HG03196 (cell line): Measurements from ENCODE around the gene ATP5MC2.
"Not testable (repeated sequence)": the region's sequence is repeated elsewhere in the genome, so short reads cannot be mapped to it uniquely, and the experiment has no call there.

Experiments
- ATAC-seq: cut with Tn5 transposase; IDR thresholded peaks from one replicate; pipeline ENCODE4 v1.9.1; 2021; ENCODE audit not compliant: unreplicated experiment

Gene ATP5MC2

DNA sequence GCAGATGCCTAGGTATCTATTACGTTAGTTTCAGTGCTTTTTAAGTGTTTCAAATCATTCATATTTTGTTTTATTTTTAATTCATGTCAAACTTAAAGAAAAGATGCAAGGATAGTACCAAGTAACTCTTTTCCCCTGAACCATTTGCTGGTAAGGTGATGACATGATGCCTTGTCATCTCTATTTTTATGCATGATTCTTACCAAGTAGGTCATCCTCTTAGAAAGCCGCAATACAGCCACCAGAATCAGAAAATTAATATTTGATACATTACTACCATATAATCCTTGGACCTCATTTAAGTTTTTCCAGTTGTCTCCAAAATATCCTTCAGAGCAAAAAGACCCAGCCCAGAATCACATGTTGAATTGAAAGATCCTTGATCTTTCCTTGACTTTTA, 22.3 kb downstream of the ATP5MC2 start:
- no peak for ATAC-seq

GRCh38 chr12:53652366-53652765, 23.5 kb downstream of the ATP5MC2 start:
- no peak for ATAC-seq

GRCh38 chr12:53651737-53652136, 24.1 kb downstream of the ATP5MC2 start:
- no peak for ATAC-seq

- not testable (repeated sequence) for ATAC-seq
These were observed 29.6 kb downstream of the ATP5MC2 start for GRCh38 chr12:53646300-53646699.

DNA sequence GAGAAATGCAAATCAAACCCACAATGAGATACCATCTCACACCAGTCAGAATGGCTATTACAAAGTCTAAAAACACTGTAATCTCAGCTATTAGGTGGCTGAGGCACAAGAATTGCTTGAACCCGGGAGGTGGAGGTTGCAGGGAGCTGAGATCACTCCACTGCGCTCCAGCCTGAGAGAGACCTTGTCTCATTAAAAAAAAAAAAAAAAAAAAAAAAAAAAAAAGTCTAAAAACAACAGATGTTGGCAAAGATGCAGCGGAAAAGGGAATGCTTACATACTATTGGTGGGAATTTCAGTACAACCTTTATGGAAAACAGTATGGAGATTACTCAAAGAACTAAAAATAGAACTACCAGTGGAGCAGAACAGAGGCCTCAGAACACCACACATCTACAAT, 30.7 kb downstream of the ATP5MC2 start:
- ATAC-seq, result no peak

- ATAC-seq, result no peak
These were observed 31.8 kb downstream of the ATP5MC2 start for GRCh38 chr12:53644133-53644532.

DNA sequence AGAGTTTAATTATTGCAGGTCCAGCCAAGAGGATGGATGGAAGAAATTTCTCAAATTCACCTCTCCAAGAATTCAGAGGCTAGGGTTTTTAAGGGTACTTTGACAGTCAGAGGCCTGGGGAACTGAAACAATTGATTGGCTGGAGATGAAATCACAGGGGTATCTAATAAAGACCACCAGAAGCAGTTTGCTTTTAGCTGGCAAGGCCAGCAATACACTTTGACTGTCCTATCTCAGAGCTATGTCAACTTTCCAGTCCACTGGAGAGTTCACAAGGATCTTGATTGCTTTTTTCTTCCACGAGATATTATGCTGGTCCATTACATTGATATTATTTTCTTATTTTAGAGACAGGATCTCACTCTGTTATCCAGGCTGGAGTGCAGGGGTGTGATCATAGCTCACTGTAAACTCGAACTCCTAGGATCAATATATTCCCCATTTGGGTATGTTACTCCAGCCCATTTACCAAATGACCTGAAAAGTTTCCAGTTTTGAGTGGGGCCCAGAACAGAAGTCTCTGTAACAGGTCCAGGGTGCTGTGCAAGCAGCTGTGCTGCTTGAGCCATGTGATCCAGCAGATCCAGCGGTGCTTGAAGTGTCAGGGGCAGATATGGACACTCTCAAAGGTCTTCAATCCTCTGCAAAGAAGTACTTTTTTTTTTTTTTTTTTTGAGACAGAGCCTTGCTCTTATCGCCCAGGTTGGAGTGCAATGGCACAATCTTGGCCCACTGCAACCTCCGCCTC, 32.5 kb downstream of the ATP5MC2 start:
- no peak for ATAC-seq

- no peak for ATAC-seq
These were observed 37.8 kb downstream of the ATP5MC2 start for GRCh38 chr12:53638057-53638456.

DNA sequence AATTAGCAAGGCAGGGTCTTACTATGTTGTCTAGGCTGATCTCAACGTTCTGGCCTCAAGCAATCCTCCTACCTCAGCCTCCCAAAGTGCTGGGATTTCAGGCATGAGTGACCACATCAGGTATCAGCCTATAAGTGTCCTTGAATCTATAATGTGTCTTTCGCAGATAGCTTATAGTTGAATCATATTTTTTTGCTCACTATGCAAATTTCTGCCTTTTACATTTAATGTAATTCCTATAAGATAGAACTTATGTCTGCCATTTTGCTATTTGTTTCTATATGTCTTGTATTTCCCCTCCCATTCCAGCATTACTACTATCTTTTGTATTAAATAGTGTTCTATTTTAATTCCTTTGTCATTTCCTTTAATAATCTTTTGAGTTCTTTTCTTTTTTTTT, 39.2 kb downstream of the ATP5MC2 start:
- ATAC-seq, result no peak

DNA sequence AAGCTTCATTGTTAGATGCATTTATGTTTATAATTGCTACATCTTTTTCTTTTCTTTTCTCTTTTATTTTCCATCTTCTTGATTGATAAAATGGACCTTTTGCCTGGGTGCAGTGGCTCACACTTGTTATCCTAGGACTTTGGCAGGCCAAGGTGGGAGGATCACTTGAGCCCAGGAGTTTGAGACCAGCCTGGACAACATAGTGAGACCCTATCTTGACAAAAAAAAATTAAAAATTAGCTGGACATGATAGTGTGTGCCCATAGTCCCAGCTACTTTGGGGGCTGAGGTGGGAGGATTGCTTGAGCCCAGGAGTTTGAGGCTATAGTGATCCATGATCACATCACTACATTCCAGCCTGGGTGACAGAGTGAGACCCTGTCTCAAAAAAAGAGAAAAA, 40.2 kb downstream of the ATP5MC2 start:
- not testable (repeated sequence) for ATAC-seq

DNA sequence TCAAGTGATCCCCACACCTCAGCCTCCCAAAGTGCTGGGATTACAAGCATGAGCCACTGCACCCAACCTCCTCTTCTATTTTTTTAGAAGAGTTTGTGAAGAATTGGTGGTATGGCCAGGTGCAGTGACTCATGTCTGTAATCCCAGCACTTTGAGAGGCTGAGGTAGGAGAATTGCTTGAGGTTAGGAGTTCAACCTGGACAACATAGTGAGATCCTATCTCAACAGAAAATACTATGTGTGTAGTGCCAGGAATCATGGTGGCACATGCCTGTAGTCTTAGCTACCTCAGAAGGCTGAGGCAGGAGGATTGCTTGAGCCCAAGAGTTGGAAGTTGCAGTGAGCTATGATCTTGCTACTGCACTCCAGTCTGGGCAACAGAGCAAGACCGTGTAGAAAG, 44.2 kb downstream of the ATP5MC2 start:
- ATAC-seq, result no peak

GRCh38 chr12:53627919-53628318, 48.0 kb downstream of the ATP5MC2 start:
- no peak for ATAC-seq

GRCh38 chr12:53626702-53627169, 49.1 kb downstream of the ATP5MC2 start:
- ATAC-seq, result no peak

DNA sequence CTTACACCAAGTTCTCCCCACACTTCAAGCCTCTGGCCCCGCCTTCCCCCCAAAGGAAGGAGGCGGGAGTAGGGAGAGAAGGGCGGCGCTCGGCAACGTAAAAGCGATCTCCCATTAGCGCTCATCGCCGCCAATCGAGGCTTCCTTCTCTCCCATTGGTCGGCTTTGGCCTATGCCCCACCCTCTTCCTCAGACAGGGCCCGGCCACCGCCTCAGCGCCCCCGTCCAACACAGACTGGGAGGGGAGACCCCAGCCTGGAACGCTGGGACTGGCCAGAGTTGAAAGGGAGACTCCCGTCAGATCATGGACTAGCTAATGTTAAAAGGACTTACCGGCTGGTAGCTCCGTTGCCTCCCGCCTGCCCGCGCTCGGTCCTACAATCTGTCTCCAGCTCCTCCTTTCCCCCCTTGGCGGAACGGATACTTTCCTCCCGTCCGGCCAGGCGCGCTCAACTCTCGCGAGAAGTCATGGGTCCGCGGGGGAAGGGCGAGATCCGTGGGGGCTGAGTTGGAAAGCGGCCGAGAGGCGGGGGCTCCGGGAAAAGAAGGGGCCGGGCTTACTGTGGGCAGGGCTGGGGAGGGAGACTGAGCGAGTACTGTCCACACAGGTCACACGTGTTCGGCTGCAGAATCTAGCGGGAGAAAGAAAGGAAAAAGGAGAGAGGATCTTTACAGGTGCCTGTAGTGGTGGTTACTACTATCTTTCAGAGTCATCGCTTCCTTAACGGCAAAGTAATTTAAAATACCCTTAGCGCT, 49.8 kb downstream of the ATP5MC2 start, which contains the start of gene ATF7:
TSS of gene ATF7 (minus strand) at position 437 of the 756 bp plus-strand sequence. CDS start 25,382 bp downstream, outside the sequence.
- peak; percentile 95 for ATAC-seq

DNA sequence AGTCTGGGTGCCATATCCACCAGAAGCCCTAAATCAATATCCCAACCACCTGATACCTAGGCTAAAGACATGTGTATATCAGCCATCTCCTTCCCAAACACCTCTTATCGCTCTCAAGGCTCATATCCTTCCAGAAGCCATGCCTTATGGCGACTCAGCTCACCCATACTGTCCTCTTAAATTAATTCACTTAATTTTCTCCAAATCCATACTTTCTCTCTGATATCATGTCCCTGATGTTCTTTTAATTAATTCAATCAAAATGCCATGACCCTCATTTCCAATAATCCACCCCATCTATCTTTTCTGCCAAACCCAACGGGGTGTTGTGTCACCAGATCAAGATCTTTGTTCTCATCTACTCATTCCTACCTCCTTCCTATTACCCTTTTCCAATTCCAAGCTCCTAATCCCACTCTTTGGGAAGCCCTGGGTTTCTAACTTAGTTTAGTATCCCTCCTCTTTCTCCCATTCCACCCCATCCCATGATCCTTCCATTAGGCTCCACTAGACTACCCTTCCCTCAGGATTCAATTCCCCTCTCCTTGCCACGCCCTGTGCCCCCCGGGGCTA, 50.4 kb downstream of the ATP5MC2 start:
- no peak for ATAC-seq

GRCh38 chr12:53624956-53625355, 50.9 kb downstream of the ATP5MC2 start:
- ATAC-seq, result no peak

DNA sequence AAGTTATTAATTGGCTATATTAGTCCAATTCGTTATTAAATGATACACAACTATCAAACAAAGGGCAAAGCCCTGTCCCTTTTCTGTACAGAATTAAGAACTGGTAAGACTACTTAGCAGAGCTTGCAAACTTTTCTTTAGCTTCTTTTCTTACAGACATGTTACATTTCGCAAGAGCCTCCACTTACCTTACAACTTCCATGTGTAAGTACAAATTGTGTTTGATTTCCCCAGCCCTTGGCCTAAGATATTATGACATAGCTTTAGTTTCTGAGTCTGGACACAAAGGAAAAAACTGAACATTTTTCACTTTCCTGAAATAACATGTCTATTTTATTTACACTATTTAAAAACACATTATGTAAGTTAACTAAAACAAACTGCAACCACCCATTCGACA, 51.4 kb downstream of the ATP5MC2 start:
- no peak for ATAC-seq

GRCh38 chr12:53623548-53624385, 52.1 kb downstream of the ATP5MC2 start:
- ATAC-seq, result no peak

DNA sequence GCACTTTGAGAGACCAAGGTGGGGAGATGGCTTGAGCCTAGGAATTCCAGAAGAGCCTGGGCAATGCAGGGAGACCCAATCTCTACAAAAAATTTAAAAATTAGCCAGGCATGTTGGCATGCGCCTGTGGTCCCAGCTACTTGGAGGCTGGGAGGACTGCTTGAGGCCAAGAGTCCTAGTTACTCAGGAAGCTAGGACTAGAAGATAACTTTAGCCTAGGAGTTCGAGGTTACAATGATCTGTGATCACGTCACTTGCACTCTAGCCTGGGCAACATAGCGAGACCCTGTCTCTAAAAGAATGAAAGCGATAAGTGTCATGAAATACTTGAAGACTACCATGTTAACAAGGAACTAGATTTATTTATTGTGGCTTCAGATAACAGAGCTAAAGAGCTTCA, 53.2 kb downstream of the ATP5MC2 start:
- ATAC-seq, result no peak

- ATAC-seq, result no peak
These were observed 57.6 kb downstream of the ATP5MC2 start for GRCh38 chr12:53618275-53618674.

DNA sequence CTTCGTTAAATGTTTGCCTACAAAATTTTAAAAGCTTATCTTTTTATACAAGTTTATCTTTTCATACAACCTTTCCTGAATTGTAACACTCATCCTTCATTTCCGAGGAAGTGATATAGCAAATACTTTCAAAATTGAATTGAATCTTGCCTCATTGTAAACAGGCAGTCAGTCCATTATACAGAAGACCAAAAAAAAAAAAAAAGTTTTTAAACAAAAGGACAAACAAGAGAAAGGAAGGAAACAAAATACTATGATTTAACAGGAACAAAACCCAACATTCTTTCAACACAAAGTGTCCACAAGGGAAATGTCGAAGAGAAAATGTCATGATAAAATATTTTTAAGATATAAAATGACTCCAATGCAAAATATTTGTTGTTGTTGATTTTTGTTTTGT, 58.2 kb downstream of the ATP5MC2 start:
- ATAC-seq, result no peak
